Forelimb muscle (tissue), 1 donor: ENCODE measurements around the gene USP20. TPM values are rescaled to one million over a fixed set of nuclear protein-coding genes. Genes with fewer than 3 reads are reported as not detected.
"Not testable (repeated sequence)": the region's sequence is repeated elsewhere in the genome, so short reads cannot be mapped to it uniquely, and the experiment has no call there.

Source experiments
- DNase-seq: peaks from one replicate; pipeline ENCODE4 v3.0.0-alpha.2; 2013; ENCODE audit warnings: low read depth
- polyA plus RNA-seq: library from polyadenylated mRNA; unstranded; fragments of 120-200 nt; gene quantifications from one replicate; pipeline ENCODE4 v1.2.1, GENCODE V29; 2013; ENCODE audit not compliant: insufficient read length

Gene USP20
- polyA plus RNA-seq = 12.6 TPM

DNA sequence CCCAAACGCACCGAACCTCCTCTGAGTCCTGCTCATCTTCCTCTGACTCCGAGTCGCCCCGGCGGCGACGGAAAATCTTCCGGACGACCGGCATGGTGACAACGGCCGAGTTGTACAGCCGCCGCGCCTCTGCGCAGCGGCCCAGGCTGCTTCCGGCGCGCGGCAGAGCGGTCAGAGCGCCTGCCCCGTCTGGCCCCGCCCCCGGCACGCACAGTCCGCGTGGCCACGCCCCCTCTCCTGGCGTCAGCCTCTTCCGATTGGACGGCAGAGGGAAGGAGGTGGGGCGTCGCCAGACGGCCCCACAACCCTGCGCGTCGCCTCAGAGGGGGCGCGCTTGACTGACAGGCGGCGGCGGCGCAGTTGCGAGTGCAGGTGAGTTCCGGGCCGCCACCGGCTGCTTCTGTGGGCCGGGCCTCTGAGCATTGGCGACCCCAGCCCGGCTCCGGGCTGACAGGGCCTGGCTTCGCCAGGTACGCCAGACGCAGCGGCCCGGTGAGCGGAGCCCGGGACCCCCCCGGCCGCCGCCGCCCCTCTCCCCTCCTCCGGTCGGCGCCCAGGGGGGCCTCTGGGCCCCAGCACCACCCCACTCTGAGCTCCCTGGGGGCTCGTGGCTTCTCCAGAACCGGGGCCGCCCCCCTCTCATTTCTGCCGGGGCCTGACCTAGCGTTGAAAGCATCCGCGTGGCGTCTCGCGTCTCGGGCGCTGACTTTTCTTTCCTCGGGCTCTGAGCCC lies at the start of gene USP20, which contains the start of gene C9orf78:
TSS of gene USP20 (plus strand) at position 331 of the 732 bp plus-strand sequence. CDS start 17,098 bp downstream, outside the sequence.
TSS of gene C9orf78 (minus strand) at position 148 of the 732 bp plus-strand sequence. CDS start at position 94, 54 bp downstream.
- peak; percentile 90 for DNase-seq

DNA sequence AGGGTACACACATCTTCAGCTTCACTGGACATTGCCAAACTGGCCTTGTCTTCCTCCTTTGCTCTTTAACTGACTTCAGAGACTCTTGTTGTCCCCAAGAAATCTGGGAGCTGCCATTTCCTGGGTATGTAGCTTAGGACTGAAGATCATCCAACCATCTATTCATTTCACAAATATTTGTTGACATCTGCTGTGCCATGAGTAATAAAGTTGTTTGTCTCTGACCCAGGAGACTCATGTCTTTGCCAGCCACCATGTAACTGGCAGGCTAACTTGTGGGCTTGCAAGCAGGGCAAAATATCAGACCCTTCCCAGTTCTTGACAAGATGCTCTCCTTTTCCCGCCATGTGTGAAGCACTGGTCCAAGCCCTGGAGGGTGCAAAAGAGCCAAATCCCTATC lies 49.4 kb upstream of the USP20 start:
- DNase-seq = no peak

DNA sequence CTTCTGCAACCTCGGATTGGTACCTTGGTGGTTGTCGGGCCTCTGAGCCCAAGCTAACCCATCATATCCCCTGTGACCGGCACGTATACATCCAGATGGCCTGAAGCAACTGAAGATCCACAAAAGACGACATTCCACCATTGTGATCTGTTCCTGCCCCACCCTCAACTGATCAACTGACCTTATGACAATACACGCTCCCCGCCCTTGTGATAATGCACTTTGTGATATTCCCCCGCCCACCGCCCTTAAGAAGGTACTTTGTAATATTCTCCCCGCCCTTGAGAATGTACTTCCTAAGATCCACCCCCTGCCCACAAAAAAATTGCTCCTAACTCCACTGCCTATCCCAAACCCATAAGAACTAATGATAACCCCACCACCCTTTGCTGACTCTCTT lies 48.8 kb upstream of the USP20 start:
- no peak for DNase-seq

DNA sequence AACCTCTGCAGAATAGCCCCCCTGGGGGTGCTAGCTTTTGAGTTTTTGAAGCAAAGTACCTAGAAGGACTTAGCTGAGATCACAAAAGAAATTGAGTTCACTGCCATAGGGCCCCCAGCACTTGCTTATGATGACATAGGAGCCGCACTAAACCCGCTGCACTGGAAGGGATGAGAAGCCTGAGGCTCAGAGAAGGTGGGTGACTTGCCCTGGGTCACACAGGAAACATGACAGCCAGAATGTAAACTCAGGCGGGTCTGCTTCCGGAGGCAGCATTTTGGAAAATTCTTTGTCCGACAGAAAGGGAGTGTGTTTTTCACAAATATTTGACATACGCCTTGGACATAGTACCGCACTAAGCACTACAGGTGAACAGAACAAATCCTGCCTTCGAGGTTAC lies 40.7 kb upstream of the USP20 start:
- no peak for DNase-seq

DNA sequence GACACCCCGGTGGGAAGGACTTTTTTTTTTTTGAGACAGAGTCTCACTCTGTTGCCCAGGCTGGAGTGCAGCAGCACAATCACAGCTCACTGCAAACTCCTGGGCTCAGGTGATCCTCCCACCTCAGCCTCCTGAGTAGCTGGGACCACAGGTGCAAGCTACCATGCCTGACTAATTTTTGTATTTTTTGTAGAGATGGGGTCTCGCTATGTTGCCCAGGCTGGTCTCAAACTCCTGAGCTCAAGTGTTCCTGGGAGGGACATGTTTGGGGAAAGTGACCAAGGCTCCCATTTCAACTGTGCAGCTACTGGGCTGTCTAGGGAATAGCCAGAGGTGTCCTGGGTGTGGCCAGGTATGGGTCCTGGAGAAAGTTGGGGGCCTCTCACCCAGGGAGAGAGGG lies 39.2 kb upstream of the USP20 start:
- not testable (repeated sequence) for DNase-seq

DNA sequence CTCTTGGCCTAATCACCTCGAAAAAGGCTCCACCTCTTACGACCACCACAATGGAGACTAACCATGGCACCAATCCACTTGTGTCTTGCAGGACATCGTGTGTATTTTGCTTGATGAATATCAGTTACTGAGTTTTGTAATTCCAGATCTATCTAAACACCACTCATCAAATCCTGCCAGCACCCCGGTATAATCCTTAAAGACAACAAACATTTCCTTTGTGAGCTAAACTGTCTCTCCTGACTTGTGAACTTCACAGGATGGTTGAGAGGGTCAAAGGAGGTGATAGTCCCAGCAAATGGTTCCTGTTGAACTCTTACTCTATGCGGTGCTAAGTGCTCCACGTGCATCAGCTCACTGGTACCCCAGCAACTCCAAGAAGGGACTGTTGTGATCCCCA lies 36.3 kb upstream of the USP20 start:
- DNase-seq = no peak

DNA sequence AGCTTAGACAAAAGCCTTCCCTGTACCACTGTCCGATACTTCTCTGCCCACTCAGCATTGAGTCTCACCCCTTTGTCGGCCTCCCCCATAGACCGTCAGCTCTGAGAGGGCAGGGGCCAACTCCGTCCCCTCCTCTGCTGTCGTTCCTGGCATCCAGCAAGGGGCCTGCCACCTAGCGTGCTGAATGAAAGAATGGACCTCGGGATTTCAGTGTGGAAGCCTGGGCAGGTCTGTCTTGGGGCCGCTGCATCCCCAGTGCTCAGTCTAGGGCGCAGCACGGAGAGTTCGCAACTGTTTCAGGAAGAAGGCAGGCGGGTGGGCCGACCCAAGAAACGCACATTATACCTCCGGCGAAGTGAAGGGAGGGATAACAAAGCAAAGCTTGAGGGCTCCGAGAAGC lies 33.8 kb upstream of the USP20 start:
- DNase-seq = no peak

DNA sequence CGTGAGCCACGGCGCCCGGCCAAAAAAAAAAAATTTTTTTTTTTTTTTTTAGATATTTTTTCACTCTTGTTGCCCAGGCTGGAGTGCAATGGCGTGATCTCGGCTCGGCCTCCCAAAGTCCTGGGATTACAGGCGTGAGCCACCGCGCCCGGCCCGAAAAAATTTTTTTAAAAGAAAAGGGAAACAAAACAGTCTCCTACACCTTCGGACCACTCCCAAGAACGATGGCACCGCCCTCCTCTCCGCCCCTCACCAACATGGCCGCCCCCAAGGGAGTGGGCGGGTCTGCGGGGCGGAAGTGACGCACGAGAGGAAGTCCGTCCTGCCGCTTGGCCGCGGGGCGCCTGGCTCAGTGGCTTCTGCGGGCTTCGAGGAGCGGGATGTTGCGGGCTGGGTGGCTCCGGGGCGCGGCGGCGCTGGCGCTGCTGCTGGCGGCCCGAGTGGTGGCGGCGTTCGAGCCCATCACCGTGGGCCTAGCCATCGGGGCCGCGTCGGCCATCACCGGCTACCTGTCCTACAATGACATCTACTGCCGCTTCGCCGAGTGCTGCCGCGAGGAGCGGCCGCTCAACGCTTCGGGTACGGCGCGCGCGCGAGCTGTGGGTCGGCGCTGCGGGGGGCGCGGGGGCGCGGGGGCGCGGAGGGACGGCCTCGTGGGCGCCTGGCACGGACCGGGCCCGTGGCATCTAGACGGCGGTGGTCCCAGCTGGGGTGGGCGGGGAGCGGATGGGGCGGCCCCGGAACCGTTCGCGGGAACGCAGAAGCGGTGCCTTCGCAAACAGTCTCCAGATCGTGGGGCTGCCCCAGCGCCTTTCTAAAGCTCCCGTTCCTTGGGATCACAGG lies 32.2 kb upstream of the USP20 start, which contains the start of gene TOR1B:
TSS of gene TOR1B (plus strand) at position 352 of the 843 bp plus-strand sequence. CDS start at position 381, 29 bp downstream.
- peak; percentile 73 for DNase-seq

DNA sequence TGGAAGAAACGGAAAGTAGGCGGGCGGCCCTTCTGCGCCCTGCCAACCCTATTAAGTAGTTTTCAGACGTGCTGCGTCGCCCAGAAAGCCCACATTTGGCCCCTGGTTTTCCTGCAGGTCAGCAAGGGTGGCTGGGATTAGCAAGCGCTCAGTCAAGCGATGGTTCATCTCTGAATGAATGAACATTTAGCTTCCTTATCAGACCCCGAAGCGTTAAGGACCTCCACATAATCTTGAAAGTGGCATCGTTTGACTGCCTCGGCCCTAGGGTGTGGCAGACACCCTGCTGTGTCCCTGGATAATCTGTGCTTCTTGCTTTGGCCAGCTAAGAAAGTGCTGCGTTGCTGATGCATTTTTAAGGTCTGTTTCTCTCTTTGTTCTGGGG lies 31.6 kb upstream of the USP20 start:
- DNase-seq = no peak

DNA sequence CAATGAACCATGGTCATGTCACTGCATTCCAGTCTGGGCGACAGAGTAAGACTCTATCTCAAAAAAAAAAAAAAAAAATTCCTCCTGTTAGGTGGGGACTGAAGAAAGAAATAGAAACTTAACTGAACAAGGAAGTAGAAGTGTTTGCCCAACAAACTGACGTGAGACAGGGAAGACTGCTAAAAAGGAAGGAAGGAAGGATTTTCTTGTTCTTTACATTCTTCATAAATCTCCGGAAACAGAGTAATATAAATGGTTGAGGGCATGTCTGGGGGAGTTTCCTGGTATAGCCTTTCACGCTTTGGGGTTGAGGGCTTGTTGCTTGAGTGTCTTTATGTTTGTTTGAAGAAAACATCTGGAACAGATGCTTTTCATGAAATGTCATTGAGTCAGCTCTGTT lies 29.2 kb upstream of the USP20 start:
- DNase-seq = no peak

DNA sequence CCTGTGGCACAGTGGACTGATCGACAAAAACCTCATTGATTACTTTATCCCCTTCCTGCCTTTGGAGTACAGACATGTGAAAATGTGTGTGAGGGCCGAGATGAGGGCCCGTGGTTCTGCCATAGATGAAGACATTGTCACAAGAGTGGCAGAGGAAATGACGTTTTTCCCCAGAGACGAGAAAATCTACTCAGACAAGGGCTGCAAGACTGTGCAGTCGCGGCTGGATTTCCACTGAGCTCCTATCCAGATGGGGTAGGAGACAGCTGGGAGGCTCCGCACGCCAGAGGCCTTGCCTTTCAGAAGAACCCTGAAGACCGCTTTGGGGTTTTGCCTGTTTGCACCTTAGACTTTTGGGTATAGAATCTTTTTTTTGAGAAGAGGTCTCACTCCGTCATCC lies 25.9 kb upstream of the USP20 start:
- DNase-seq = no peak

DNA sequence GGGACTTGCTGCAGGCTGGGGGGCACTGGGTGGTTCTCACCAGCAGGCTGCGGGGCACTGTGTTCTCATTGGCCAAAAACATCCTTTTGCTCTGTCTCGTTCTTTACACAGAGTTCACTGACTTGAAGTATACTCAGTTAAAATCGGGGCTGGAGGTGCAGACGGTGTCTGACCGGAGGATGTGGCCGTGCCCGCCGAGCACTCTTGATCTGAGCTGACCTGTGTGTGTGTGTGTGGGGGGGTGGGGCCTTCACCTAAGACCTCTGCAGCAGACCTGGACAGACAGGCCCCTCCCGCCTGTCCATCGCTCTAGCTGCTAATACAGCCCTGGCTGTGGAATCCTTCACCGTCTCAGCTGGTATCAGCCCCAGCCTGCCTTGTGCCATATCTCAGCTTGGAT lies 25.1 kb upstream of the USP20 start:
- no peak for DNase-seq

DNA sequence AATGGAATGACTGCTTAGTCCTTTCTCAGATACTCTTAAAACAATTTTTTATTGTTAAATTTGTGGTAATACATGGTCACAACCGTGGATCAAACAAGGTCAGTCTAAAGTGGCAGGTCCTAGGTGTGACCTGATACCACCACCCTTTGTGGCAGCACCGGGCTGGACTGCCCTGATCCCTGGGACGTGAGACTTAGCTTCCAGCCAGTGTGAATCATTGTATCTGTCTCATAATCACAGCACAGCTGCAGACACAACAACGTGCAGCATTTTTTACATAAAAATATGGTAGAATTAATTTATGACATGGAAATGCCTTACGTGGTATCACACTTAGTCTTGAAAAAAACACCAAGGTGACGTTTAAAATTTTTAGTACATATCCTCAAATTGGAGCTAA lies 24.5 kb upstream of the USP20 start:
- no peak for DNase-seq

DNA sequence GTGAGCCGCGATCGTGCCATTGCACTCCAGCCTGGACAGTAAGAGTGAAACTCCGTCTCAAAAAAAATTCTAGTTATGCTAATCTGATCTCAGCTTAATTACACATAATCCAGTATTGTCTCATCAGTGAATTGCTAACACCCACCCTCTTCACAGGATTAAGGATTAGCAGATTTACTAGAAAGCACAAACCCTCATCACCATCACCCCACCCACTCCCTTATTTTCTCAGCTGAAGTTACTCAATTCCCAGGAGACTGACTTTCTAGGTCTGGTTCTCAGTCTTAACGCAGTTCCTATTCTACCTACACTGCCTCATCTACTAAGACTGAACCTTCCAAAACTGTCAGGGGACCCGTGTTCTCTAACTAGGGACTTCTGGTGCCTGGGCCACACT lies 23.3 kb upstream of the USP20 start:
- DNase-seq = no peak

DNA sequence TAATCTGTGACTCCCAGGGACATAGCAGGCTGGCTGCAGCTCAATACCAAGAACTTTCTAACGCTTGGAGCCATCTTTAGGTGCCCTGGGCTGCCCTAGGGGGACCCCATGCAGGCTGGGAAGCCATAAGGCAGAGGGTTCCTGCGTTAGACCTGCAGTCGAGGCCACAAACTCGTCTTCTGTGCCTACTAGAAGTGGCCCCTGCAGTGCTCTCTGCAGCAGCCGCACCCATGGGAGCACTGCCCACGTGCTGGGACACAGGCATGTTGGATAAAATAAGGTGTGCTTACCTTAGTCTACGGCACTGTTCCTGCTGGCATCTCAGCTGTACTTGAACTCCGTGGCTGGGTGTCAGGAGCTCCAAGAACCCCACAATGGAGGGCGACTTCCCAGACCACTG lies 22.9 kb upstream of the USP20 start:
- DNase-seq = no peak

DNA sequence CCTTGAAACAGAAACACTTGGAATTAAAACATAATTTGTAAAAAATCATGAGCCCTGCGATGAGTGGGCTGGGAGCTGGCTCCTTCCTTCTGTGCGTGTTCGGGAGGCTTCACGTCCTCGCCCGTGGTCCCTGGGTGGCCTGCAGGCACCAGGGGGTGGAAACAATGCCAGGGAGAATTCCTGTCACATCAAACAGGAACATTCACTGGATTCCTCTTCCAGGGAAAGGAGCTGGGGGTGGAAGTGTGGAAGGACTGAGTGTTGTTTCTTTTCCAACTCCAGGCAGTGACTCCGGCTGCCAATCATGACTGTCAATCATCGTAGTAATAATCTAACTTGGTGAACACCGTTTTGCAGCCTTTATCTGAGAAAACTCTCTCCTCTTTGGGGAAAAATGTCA lies 21.6 kb upstream of the USP20 start:
- DNase-seq = no peak

DNA sequence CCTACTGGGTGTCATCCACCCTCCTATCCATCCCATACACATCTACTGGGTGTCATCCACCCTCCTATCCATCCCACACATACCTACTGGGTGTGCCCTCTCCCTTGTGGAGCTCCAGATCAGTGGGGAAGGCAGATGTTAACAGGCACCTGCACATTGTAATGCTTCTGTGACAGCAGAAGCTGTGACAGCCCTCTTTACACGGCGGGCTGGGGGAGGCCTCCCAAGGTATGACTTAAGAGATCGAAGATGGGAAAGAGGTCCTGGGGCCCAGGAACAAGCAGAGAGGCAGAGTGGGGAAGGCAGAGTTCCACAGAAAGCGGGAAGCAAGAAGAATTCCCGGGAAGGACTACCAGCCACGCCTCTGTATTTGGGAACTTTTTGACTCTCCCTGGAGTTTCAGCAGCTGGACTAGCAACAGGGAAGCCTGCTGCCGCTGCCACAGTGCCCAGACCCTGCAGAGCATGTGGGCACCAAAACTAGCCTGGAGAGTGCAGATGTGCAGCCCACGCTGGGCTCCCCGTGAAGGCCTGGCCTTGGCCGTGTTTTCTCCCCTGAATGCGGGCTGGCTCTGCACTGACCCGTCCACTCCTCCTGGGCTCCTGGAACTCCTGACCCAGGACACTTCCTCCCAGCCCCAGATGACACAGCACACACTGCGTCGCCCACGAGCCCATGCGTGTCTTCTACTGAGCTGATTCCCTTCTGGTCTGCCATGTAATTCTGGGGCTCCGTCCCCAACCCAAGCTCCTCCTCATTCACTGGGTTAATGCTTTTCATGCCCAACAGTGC lies 20.6 kb upstream of the USP20 start:
- no peak for DNase-seq

DNA sequence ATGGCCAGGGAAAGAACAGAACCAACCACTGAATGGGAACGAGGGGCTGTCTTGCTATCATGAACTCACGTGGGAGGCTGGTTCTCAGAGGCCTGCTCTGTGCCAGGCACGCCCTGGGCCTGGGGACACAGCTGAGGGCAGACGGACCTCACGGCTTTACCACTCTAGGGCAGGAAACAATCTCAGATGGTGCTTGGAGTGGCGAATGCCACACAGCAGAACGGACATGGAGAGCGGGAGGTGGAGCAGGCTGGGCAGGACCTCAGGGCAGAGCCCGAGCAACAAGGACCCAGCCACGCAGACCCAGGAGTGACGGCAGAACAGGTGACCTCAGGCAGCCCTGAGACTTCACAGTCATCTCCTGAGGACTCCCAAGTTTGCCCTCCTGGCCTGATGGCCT lies 20.0 kb upstream of the USP20 start:
- DNase-seq = no peak

DNA sequence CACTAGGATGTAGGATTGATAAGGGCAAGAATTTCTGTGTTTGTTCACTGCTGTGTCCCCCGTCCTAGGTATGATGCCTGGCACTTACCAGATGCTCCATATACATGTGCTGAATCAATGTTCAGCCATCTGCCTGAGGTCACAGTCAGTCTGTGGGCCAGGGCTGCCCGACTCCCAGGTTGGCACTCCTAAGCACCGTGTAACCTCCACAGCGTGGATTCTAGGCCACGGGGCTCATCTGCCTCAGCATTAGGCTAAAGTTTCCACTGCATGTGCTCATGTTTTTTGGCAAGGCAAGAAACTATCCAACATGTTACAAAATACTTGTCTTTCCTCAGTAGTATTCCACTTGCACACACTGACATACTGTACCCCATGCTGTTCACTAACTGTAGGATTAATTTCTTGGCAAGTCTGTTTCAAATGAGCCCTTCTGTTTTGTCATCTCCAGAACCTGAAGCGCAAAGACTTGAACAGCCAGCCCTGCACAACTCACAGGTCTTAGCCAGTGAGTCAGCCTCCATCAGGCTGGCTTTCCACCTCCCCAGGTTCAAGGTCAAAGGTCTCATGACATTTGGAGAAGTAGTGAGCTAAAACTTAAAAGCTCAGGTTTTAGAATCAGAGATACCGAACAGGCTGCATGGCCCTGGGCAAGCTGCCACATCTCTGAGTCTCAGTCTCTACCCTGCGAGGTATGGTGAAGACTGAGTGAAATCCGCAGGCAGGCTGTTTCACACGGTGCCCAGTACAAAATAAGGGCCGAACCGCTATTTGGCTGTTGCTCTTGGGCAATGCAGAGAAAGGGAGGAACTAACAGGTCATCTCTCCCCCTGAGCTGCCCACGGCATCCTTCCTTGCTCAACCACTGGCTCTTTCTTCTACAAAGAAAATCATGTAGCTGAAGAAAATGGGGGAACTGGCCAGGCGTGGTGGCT lies 18.5 kb upstream of the USP20 start:
- DNase-seq = no peak

DNA sequence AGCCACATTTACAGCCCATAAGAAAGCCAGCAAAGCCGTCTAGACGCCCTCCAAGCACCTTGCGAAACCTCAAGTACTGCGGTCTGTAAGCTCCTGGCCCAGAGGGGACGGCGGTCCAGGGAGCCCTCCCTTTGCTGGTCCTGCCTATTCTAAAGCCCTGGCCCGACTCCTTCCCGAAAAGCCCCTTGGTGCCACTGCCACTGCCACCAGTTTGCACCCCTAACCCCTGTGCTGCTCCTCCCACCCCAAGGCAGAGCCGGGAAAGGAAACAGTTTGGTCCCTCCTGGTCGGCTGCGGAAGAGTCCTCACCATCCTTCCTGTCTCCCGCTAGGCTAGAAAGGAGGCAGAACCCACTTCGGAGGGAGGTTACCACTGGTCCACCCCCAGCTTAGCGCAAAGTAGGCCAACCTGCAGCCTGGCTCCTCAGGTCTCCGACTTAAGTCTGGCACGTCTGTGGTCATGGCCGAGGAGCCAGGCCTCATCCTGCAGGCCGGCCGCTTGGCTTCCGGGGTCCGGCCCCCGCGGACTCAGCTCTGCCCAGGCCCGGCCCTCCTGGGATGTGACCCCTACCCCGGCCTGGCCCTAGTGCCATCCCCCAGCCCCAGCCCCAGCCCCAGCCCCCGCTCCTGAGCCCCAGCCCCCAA lies 12.2 kb upstream of the USP20 start:
- no peak for DNase-seq
